Keratinocyte (primary cell): Measurements from ENCODE around the gene TUBA3C. TPM values are rescaled to one million over a fixed set of nuclear protein-coding genes. Genes with fewer than 3 reads are reported as not detected.

ENCODE experiments used
- DNase-seq: peaks from one replicate; pipeline ENCODE4 v3.0.0-alpha.2; 2011; ENCODE audit warnings: low read depth, missing footprints, low spot score
- FAIRE-seq: peaks from 2 replicates; lab custom pipeline; 2011; peaks lifted over from hg19 to GRCh38; lab: Jason Lieb, UNC
- H2AFZ ChIP-seq: 2 replicates; pipeline ENCODE4 v1.6.0; 2012; ENCODE audit warnings: low read length, control low read depth, inconsistent platforms; ENCODE audit not compliant: control insufficient read depth
- H3K27ac ChIP-seq: 2 replicates; pipeline ENCODE4 v1.5.1; 2011; ENCODE audit warnings: low read length; ENCODE audit not compliant: control insufficient read depth, insufficient read depth
- H3K27me3 ChIP-seq: 3 replicates; pipeline ENCODE4 v1.6.0; 2011; ENCODE audit warnings: low read length; ENCODE audit not compliant: control insufficient read depth, insufficient read depth; ENCODE audit errors: extremely low read depth
- H3K36me3 ChIP-seq, 2 experiments: 2 replicates in 1 of 2; 3 replicates in 1 of 2; pipeline ENCODE4 v1.5.1; 2011; ENCODE audit warnings: low read length in 2 of 2, mild to moderate bottlenecking in 1 of 2; ENCODE audit not compliant: control insufficient read depth in 2 of 2, insufficient read depth in 2 of 2; ENCODE audit errors: extremely low read depth in 1 of 2
- H3K4me1 ChIP-seq: 3 replicates; pipeline ENCODE4 v1.5.1; 2011; ENCODE audit warnings: low read length; ENCODE audit not compliant: control insufficient read depth, insufficient read depth; ENCODE audit errors: extremely low read depth
- H3K4me2 ChIP-seq: 3 replicates; pipeline ENCODE4 v1.6.0; 2011; ENCODE audit warnings: low read depth, low read length; ENCODE audit not compliant: control insufficient read depth, insufficient read depth; ENCODE audit errors: extremely low read depth
- H3K4me3 ChIP-seq, 3 experiments: fragments of 200-600 bp in 1 of 3; sonication (generic) in 1 of 3; 2 replicates in 2 of 3; 3 replicates in 1 of 3; pipeline ENCODE4 v1.5.1; 2011 to 2016; ENCODE audit warnings: low read length in 3 of 3, mild to moderate bottlenecking in 3 of 3, control low read depth in 2 of 3, inconsistent platforms in 1 of 3, low read depth in 1 of 3, mixed read lengths in 1 of 3, mixed run types in 1 of 3, moderate library complexity in 1 of 3; ENCODE audit not compliant: control insufficient read depth in 2 of 3, insufficient read depth in 2 of 3; ENCODE audit errors: extremely low read depth in 1 of 3
- H3K79me2 ChIP-seq: 2 replicates; pipeline ENCODE4 v1.6.0; 2012; ENCODE audit warnings: low read length; ENCODE audit not compliant: control insufficient read depth, insufficient read depth
- H3K9ac ChIP-seq: 3 replicates; pipeline ENCODE4 v1.6.0; 2011; ENCODE audit warnings: low read length; ENCODE audit not compliant: control insufficient read depth, insufficient read depth; ENCODE audit errors: extremely low read depth
- H3K9me1 ChIP-seq: 3 replicates; pipeline ENCODE4 v1.6.0; 2011; ENCODE audit warnings: low read length; ENCODE audit not compliant: control insufficient read depth, insufficient read depth; ENCODE audit errors: extremely low read depth
- H3K9me3 ChIP-seq: 2 replicates; pipeline ENCODE4 v1.5.1; 2012; ENCODE audit warnings: low read depth, low read length; ENCODE audit not compliant: control insufficient read depth
- H4K20me1 ChIP-seq: 3 replicates; pipeline ENCODE4 v1.6.0; 2011; ENCODE audit warnings: low read length; ENCODE audit not compliant: control insufficient read depth, insufficient read depth; ENCODE audit errors: extremely low read depth
- EZH2 ChIP-seq: IDR thresholded peaks from one replicate; pipeline ENCODE4 v1.6.1; 2012; ENCODE audit warnings: inconsistent platforms, mild to moderate bottlenecking, low read length, moderate library complexity
- dilution Hi-C: fragments of 300-500 bp; cut with MboI; formaldehyde crosslinking; loops from one replicate; pipeline ENCODE4 v1.7.0; 2020; ENCODE audit warnings: low sequenced_read_pairs; ENCODE audit not compliant: extremely low pct_ligation_motif_present
- polyA plus RNA-seq, 5 experiments: library from polyadenylated mRNA; depleted of rRNA in 3 of 5; stranded (reverse) in 3 of 5; stranded (forward) in 1 of 5; unstranded in 1 of 5; fragments of >200 nt; gene quantifications; 1 replicate in 1 of 5; 2 replicates in 3 of 5; 3 replicates in 1 of 5; pipeline versions ENCODE4 v1.2.1 to v1.2.3, GENCODE V29; 2011 to 2012; ENCODE audit warnings: missing spikeins in 2 of 5, low read depth in 1 of 5, low replicate concordance in 1 of 5
- TF ChIP-seq, protein P1 (sequence below), 3 experiments: IDR thresholded peaks in 1 of 3; conservative IDR thresholded peaks in 1 of 3; optimal IDR thresholded peaks in 1 of 3; 2 replicates in 2 of 3; 3 replicates in 1 of 3; pipeline versions ENCODE3 to v1.5.1; 2011; ENCODE audit warnings: low read length in 3 of 3, mild to moderate bottlenecking in 3 of 3, moderate library complexity in 2 of 3, control low read depth in 1 of 3, inconsistent platforms in 1 of 3; ENCODE audit not compliant: insufficient read depth in 2 of 3; ENCODE audit errors: extremely low read depth in 1 of 3

The TUBA3C gene
- polyA plus RNA-seq, 1 donor (not counting 4 experiments of a cell fraction or from before 2014, with no cell fraction given) = not detected

- no peak for TF ChIP-seq EZH2
- TF ChIP-seq, protein P1, sequence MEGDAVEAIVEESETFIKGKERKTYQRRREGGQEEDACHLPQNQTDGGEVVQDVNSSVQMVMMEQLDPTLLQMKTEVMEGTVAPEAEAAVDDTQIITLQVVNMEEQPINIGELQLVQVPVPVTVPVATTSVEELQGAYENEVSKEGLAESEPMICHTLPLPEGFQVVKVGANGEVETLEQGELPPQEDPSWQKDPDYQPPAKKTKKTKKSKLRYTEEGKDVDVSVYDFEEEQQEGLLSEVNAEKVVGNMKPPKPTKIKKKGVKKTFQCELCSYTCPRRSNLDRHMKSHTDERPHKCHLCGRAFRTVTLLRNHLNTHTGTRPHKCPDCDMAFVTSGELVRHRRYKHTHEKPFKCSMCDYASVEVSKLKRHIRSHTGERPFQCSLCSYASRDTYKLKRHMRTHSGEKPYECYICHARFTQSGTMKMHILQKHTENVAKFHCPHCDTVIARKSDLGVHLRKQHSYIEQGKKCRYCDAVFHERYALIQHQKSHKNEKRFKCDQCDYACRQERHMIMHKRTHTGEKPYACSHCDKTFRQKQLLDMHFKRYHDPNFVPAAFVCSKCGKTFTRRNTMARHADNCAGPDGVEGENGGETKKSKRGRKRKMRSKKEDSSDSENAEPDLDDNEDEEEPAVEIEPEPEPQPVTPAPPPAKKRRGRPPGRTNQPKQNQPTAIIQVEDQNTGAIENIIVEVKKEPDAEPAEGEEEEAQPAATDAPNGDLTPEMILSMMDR (optimal IDR thresholded peaks at IDR 0.05 in 1 of 3, IDR thresholded peaks at IDR 0.05 in 1 of 3, conservative IDR thresholded peaks at IDR 0.05 in 1 of 3; ENCODE audit: extremely low read depth in 1 of 3, insufficient read depth in 2 of 3, low read length in 3 of 3) = no peak
- no peak for DNase-seq
- Histone ChIP-seq H3K36me3 (no peaks in the 10 kb centered on the region), H3K27me3 (no peaks in the 10 kb centered on the region), H3K4me2 (no peak overlapping the region), H3K4me1 (no peaks in the 10 kb centered on the region), H4K20me1 (no peaks in the 10 kb centered on the region), H3K9me1 (no peaks in the 10 kb centered on the region), H3K27ac (no peak overlapping the region), H3K79me2 (no peaks in the 10 kb centered on the region), H2AFZ (no peak overlapping the region), H3K4me3 (no peak overlapping the region), H3K9me3 (peaks cover 3% of the 10 kb centered on the region), H3K9ac (no peak overlapping the region)
- FAIRE-seq = no peak
- dilution Hi-C loops = no loop called here
Measured at GRCh38 chr13:19169991-19170390, 11.6 kb downstream of the TUBA3C start.

DNA sequence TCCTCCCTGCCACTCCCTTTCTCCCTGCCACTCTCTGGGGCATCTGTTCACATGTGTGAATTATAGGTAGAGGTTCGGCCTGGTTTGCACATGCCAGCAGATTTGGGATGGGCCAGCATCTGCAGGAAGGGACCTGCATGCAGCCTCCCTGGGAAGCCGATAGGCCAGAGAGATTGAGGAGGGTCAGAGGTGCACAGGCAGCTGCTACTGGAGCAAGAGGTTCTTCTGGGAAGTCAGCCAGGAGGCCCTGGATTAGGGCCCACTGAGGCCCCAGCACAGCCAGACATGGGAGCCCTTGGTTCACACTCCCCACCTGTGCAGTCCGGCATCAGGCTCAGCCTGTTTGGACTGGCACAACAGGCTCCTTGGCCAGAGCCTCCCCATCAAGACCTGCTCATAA lies 12.1 kb downstream of the TUBA3C start:
- Histone ChIP-seq H2AFZ (no peak overlapping the region), H3K27ac (no peak overlapping the region), H3K9ac (no peak overlapping the region), H3K4me3 (no peak overlapping the region), H3K79me2 (no peaks in the 10 kb centered on the region), H3K4me1 (no peaks in the 10 kb centered on the region), H3K36me3 (no peaks in the 10 kb centered on the region), H3K9me1 (no peaks in the 10 kb centered on the region), H3K4me2 (no peak overlapping the region), H3K27me3 (no peaks in the 10 kb centered on the region), H4K20me1 (no peaks in the 10 kb centered on the region), H3K9me3 (peaks cover 3% of the 10 kb centered on the region)
- no peak for FAIRE-seq
- TF ChIP-seq, protein P1 (optimal IDR thresholded peaks at IDR 0.05 in 1 of 3, IDR thresholded peaks at IDR 0.05 in 1 of 3, conservative IDR thresholded peaks at IDR 0.05 in 1 of 3; ENCODE audit: extremely low read depth in 1 of 3, insufficient read depth in 2 of 3, low read length in 3 of 3) = no peak
- no peak for TF ChIP-seq EZH2
- no peak for DNase-seq
- dilution Hi-C loops = no loop called here
